DMS53 (cell line): ENCODE results near the gene DYNLL2.
"Not testable (repeated sequence)": the region's sequence is repeated elsewhere in the genome, so short reads cannot be mapped to it uniquely, and the experiment has no call there.

Source experiments
- DNase-seq: peaks from one replicate; lab custom pipeline; 2025; lab: John Stamatoyannopoulos, UW

The DYNLL2 gene

DNA sequence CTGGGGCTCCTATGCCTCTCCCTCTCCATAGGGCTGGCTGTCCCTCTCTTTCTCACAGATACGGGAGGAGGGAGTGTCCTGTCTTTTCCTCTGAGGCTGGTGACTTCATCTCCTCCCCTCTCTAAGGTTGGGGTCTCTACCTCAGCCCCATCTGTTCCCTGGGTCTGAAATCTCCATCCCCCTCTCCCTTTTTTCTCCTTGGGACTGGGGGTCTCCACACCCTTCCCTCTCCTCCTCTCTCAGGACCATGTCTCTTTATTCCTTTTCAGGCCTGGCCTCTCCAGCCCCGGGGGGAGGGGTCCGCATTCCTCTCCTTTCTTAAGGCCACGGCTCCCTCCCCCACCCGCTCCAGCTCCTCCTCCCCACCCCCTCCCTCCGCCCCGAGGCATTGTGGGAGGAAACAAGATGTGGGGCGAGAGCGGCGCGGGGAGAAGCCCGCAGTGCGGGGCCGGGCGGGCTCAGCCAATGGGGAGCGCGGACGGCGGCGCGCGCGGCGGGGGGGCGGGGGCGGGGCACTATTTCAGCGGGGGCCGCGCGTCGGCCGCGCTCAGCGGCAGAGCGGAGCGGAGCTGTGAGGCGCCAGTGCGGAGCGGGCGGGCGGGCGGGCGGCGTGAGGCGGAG is at the start of gene DYNLL2:
TSS of gene DYNLL2 (plus strand) at position 550 of the 621 bp plus-strand sequence. CDS start 3,672 bp downstream, outside the sequence.
- DNase-seq, result peak; percentile 91

DNA sequence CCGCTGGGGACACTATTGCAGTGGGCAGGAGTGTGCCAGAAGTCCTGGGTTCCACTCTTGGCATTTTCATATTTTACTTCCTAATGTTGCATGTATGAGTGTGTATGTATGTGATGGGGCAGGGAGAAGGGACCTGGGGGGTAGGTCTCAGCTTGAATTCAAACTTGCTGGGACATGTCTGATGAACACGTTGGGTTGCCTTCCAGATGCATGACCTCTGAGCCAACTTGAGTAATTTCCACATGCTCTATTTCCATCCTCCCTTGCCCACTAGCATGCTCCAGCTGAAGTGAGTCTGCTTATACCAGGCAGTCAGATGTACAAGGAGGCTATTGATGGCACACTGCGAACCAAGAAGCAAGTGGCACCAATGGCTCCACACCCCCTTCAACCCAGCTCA is 43.2 kb upstream of the DYNLL2 start:
- no peak for DNase-seq

DNA sequence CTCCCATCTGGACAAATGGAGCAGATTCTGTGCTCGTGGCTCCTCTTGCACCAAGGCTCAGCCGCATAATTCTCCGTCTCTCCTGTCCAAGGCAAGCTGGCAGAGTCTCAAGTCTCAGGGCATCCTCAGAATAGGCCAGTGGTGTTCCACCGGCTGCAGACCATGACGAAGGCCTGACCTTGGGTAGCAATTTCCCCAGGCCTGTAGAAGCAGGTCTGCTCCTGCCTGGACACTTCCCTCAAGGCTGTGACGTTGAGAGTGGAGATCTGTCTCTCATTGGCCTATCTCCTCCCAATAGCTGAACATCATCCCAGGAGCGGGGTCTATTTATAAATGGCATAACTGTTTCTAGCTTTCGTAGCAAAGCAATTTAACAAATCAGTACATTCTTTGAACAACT is 42.8 kb upstream of the DYNLL2 start:
- DNase-seq, result no peak

DNA sequence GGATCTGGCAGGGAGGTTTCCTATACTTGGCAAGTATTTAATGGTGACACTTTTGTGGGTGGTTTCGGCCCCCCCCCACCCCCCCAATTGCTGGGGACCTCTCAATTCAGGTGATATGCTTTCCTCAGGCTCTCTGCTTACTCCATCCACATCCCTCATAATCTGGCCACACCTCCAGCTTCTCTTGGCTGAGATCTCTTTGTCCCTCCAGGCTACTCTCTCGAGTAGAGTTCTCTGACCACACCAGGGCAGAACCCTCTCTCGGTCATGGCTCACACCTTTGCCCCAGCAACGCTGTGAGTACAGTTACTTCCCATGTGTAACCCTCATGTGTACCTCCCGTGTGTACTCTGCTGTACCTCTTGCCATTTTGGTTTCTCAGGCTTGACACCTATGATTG is 42.1 kb upstream of the DYNLL2 start:
- no peak for DNase-seq

DNA sequence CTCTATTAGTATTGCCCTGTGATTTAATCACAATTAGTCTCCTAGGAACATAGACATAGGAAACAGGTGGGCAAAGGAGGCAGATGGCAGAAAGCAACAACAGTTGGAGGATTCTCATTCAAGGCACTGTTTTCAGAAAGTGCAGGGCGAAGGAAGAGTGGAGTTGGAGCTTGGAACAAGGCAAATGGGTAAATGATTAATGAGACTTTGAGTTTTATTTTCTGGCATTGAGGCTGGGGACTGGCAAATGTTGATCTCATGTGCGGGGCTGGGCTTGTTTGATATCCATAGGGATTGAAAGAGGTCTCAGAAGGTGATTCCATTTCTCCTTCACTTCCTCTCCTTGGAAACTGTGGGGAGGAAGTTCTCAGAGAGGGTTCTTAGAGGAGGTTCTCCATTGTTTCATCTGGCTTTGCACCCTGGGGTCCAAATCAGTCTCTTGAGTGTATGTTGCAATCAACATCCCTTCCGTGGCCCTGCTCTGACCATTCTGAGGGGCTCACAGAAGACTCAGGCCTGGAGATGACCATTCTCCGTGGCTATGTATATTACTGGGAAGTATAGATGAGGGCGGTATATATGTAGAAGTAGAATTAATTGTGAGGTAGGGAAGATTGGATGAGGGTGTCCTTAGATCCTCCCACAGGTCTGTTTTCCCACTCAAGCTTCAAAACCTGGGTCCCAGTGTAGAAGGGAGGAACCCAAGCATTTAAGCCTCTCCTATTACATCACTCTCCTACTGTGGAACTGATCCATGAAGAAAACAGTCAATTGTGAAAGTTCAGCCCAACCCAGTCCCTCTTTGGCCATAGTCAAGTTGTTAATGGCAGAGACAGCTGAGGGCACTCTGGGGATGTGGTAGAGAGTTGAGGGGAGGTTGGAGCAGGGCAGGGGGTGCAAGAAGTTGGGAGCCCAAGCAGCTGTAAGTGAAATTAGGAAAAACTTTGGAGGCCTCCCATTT is 39.7 kb upstream of the DYNLL2 start:
- DNase-seq, result no peak

DNA sequence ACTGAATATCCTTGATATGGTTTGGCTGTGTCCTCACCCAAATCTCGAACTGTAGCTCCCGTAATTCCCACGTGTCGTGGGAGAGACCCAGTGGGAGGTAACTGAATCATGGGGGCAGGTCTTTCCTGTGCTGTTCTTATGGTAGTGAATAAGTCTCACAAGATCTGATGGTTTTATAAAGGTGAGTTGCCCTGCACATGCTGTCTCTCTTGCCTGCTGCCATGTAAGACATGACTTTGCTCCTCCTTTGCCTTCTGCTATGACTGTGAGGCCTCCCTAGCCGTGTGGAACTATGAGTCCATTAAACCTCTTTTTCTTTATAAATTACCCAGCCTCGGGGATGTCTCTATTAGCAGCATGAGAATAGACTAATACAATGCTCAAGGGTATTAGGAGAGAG is 39.0 kb upstream of the DYNLL2 start:
- not testable (repeated sequence) for DNase-seq

DNA sequence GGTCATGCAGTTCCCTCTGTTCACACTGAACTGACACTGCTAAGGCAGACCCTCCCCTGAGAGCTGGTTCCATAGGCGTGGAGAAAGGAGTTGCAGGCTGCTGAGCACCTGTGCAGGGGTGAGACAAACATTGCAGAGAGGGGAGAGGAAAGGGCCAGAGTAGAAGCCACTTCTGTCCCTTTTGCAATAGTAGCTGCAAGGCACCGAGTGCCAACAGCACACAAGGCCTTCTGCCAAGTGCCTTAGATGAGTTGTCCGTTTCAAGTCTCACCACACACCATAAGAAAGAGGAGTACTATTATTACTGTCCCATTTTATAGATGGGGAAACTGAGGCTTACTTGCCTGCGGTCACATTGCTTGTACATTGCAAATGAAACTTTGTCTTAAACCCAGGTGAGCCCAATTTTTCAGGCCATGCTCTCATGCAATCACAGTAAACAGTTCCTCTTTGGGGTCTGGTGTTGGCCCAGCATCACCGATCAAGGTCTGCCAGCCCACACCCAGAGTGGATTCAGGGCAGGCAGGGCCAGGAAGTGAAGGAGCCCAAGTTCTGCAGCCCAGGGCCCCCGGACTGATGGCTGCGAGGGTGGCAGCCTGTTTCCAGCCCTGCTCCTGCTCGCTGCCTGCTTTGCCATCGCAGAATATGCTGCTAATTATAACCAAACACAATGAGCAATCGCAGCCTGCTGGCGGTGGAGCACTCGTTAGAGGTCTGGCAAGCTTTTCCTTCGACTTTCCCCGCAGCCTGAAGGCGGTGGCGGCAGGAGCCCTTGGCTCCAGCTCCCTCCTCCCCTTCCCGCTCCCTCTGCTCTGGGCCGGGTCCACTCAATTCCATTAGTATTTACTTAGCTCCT is 36.8 kb upstream of the DYNLL2 start:
- DNase-seq, result no peak

DNA sequence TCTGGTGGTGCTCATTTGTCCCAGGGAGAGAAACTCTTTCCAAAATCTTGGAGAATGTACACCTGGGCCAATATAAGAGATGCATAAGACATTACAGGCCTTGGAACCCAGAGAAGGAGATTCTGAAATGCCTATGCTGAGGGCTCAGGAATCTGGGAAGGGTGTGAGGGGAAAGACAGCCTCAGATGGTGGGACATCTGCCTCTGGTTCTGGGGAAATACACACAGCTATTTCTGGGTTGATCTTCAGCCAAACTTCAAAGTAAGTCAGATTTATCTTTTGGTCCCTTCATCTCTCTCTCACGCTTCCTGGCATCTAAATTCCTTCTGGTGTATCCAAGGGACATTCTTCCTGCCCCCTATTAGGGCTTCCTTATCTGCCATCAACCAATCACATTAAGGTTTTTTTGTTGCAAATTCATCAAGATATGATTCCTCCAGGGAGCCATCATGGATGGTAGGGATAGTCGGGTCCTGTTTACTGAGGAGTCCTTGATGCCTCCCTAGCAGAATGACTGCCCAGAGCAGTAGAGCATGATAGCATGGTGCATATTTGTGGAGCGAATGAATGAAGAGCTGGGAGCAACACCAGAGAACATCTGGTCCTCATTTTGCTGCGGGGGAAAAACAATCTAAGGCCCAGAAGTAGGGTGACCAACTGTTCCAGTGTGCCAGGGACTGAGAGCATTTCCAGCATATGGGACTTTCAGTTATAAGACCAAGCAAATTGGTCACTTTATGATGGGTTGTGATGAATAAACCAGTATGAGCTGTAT is 35.7 kb upstream of the DYNLL2 start:
- no peak for DNase-seq

DNA sequence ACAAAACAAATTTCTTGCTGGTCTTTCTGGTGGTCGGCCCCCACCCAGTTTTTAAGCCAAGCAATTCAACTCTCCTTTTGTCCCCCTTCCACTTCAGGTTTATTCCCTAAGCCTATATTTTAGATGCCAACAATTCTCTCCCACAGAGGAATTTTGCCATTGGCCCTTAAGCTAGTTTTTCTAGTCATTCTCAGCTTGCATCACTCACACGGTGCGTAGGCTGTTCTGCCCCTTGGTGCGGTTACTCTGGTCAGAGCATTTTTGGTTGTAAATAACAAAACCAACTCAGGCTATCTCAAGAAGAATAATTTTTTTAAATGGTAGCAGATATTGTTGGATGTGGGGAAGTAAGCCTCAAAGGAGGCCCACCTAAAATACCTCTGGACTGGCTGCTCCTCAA is 33.7 kb upstream of the DYNLL2 start:
- DNase-seq, result no peak

DNA sequence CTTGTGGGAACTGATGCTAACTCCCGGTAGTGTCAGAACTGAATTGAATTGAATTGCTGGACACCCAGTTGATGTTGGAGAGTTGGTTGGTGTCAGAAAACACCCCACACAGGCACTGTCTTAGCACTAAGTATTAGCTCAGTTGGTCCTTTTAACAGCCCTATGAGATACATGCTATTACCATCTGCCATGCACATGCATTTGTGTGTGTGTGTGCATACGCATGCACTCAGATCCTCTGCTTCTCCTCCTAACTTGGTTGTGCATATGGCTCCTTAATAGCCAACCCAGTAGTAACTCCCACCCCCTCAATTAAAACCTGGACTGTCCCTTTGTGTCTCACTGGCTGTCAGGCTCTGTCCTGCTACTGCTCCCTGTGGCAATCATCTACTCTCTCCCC is 32.3 kb upstream of the DYNLL2 start:
- DNase-seq, result no peak

DNA sequence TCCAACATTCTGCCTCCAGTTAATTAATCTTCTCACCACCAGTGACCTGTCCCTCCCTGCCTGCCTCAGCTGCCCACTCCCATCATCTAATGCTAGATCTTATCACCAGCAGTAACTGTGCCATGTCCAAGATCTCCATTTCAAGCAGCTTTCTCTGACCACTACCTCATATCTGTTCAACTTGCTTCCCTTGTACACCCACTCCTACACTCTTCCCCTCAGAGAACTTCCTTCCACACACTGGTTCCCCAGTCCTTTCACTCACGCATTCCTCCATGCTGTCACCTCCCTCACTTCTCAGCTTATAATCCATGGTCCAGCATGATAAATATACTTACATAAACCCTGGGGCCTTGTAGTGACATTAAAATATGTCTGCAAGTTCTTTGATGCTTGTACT is 31.8 kb upstream of the DYNLL2 start:
- DNase-seq, result no peak

DNA sequence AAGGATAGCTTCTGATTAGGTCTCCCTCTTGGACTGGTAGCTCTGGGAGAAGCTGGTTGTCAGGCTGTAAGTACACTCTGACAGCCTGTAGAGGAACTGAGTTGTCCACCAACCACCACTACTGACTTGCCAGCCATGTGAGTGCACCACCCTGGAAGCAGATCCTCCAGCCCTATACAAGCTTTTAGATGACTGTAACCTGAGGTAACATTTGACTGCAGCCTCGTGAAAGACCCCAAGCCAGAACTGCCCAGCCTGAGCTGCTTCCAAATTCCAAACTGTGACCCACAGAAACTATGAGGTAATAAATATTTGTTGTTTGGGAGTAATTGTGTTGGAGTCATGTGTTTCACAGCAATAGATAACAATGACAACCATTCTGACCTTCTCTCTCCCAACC is 30.8 kb upstream of the DYNLL2 start:
- no peak for DNase-seq

DNA sequence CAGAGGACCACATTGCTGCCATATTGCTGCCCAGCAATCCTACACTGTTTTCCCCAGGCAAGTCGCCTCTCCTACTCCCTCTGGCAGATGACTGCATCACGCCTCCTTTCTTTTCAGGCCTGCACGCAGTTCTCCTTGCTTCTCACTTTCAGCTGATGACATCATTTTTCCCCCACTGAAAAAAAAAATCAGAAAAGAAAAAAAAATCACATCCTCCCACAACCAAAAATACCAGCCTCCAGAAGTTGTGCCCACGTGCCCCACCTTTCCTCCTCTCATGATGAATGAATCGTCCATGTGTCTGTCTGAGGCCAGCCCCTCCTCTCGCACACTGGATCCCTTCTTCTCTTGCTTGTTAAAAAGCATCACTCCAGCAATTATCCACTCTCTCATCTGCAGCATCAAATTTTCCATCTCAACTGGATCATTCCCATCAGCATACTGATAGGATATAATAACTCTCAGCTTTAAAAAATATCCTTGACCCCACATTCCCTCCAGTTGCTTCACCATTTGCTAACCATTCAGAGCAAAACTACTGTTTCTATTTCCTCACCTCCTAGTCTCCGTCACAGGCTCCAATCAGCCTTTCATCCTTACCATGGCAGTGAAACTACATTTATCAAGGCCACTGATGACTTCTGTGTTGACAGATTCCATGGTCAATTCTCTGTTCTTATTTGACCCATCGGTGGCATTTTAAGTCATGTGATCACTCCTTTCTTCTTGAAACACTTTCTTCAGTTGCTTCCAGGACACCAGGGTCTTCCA is 30.1 kb upstream of the DYNLL2 start:
- DNase-seq, result no peak

DNA sequence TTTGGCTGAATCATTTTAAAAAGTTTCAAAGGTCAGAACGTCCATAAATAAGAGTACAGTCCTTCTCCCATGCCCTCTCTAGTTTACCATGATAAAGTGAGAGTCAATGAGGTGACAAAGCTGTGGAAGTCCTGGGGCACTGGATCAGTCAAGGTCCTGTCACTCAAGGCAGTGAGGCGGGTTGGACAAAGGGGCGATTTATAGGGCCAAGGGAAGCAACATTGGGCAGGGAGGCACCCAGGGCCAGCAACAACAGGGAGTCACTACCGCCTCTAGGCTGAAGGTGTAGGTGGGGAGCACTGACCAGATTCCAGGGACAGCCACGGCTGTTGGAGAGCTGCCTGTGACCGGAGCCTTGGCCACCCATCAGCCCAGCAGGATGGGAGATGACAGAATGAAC is 28.6 kb upstream of the DYNLL2 start:
- DNase-seq, result no peak

DNA sequence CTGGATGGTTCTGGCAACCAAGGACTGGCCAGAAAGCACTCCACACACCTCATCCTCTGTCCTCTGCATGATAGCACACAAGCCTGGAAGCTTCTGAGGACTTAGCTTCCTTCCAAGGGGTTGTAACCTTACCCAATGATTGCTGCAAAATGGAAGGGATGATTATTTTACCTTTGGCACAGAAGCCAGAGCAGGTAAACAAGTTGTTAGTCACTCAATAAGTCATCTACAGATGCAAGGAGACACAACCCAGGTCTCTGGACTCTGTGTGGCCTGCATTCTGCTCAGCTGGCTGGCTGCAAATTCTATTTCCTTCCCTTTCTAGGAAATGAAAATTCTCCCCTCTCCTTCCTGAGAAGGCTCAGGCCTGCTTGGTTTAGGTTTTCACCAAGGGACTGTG is 26.7 kb upstream of the DYNLL2 start:
- no peak for DNase-seq

DNA sequence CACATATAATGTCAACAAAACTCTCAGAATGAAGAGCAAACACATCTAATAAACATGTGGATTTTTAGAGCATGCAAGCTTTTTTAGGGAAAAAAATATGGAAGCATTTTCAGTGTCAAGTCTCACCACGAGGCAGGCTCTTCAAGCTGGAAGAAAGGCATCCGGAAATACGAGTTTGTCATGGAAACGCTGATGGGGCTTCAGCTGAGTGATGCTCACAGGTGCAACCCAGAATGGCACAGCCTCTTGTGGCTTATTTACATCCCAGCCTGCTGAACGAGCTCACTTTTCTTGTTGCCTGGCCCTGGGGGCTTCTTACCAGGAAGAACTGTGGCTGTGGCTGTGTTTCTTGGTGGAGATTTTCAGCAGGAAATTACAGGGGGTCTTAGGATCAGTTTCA is 24.1 kb upstream of the DYNLL2 start:
- DNase-seq, result peak; percentile 72

DNA sequence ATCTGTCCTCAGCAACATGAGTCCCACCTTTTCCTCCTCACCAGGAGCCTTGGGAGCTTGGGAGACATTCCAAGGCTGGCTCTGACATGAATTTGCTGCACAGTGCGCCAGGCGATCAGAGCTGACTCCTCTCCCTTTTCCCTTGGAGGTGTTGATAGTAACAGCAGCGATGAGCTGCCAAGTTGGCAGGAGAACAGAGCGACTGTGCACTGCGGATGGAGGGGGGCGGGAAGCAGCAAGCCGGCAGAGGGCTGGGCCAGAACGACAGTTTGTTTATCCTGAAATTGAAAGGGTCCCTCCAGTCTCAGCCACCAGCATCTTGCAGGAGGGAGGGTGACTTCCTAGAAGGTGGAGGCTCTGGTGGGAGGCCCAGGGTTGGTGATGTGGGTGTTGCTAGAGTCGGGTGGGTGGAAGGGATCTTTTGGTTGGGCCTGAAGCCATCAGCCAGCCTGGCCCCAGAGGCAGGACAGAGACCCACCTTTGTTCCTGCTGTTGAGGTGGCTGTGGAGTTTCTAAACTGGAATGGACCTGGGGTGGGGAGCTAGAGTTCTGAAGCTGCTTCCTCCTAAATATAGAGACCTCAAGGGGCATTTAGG is 22.5 kb upstream of the DYNLL2 start:
- no peak for DNase-seq

DNA sequence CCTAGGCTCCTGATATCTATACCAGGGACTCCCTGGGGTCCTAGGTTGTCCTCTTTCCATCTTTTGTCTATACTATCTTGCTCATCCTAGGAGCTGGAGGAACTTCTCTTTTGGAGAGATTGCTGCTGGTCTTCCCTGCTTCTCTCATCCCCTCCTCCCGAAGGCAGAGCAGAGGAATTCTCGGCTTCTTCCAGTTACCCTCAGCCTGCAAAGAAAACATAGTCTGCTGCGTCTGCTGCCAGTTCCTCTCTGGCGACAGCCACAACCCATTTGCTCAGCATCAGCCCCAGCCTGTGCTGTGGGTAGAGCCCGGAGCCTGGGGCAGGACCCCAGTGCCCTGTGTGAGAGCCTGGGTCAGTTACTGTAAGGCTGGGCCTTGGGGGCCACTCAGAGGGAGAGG is 21.5 kb upstream of the DYNLL2 start:
- DNase-seq, result no peak

DNA sequence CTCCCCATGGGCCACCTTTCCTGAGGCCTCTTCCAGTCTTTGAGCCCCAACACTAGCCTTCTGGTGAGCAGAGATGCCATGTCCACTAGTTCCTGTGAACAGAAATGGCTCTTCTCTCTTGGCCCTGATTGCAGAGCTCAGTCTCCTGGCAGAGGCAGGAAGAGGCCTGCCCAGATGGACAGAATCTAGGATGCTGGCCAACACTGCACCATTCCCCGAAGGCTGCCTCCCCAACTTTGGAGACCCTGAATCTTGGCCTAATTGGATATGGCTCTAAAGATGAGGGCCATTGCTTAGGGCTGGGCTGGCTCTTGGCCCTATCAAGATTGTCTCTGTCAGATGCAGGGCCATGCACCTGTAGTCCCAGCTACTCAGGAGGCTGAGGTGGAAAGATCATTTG is 18.0 kb upstream of the DYNLL2 start:
- DNase-seq, result no peak

DNA sequence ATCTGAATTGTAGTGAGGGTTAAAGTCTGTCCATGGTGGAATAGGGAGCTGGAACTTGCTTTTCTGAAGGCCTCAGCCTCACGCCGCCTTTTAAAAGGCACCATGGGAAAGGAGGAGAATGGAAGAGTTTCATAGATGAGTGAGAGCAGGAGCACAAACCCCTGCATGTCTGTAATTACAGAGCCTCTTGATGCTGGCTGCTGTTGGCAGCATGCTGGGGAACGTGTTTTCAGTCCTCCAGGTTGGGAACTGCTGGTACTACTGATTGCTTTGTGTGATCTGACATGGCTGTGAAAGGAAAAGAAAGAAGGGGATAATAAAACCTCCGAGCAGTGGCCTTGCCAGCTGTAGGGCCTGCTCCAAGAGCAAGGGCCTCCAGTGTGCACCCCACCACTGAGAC is 16.8 kb upstream of the DYNLL2 start:
- no peak for DNase-seq

DNA sequence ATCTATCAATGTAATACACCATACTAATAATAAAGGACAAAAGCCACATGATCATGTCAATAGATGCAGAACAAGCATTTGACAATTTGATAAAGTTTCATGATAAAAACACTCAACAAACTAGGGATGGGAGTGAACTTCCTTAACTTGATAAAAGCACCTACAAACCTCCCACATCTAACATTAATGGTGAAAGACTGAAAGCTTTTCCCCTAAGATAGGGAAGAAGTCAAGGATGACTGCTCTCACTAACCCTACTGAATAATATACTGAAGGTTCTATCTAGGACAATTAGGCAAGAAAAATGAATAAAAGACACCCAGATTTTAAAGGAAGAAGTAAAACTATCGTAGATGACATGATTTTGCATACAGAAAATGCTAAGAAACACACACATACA is 10.4 kb upstream of the DYNLL2 start:
- DNase-seq, result no peak
